Stimulated activated CD4-positive, alpha-beta T cell treated with anti-CD3 and anti-CD28 coated beads, Interleukin-1b, Interleukin-23, amount 100 ng/mL, for 4 hours (primary cell): ENCODE data around the gene ZNF177.
"Not testable (repeated sequence)": the region's sequence is repeated elsewhere in the genome, so short reads cannot be mapped to it uniquely, and the experiment has no call there.

ENCODE experiments used
- DNase-seq, 2 donors: peaks; one replicate each; pipeline ENCODE4 v3.0.0-alpha.2; 2020; ENCODE audit warnings: low read depth in 2 of 2

Gene ZNF177

DNA sequence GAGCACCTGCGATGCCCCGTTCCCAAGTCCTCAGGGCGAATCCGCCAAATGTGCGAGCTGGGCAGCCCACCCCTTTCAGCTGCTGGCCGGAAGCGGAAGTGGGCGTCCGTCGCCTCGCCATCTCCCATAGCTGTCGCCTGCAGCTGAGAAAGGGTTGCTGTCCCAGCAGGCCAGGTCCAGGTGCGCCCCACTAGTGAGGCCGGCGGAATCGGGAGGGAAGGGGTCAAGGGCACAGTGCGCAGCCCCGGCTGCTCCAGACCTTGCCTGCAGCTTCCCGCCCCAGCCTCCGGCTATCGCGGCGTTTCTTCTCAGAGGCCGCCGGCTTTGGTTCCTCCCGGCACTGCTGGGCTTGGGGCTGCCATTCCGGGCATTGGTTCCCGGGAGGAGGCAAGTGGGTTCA lies at the start of gene ZNF177:
ZNF177 (plus strand) TSS at position 109 of the 400 bp plus-strand sequence. CDS start 15,299 bp downstream, outside the sequence.
- DNase-seq: no peak

DNA sequence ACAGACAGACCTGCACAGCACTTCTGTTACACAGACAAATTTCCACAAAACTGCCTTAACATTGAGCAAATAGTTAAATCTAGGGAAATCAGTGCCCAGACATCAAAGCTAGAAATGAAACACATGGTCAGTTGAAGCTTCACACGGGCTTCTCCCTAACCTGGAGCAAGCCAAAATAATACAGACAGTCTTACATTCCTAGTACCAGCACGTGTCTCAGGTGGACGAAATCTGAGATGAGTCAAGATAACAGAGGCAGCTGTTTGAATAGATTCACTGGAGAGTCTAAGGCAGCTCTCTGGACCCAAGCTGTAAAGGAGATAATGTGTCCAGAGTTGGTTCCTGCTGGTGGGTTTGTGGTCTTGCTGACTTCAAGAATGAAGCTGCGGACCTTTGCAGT lies 49.1 kb upstream of the ZNF177 start:
- no peak for DNase-seq

DNA sequence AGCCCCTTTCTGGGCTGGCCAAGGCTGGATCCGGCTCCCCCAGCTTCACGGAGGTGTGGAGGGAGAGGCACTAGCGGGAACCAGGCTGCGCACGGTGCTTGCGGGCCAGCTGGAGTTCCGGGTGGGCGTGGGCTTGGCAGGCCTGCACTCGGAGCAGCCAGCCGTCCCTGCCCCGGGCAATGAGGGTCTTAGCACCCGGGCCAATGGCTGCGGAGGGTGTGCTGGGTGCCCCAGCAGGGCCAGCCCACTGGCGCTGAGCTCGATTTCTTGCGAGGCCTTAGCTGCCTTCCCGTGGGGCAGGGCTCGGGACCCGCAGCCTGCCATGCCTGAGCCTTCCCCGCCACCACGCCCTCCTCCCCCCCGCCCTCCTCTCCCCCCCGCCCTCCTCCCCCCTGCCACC lies 41.5 kb upstream of the ZNF177 start:
- no peak for DNase-seq

DNA sequence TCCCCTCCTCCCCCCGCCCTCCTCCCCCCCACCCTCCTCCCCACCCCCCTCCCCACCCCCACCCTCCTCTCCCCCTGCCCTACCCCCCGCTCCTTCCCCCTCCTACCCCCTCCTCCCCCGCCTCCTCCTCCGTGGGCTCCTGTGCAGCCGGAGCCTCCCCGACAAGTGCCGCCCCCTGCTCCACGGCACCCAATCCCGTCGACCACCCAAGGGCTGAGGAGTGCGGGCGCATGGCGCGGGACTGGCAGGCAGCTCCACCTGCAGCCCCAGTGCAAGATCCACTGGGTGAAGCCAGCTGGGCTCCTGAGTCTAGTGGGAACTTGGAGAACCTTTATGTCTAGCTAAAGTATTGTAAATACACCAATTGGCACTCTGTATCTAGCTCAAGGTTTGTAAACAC lies 41.1 kb upstream of the ZNF177 start:
- DNase-seq: not testable (repeated sequence)

GRCh38 chr19:9322201-9322600 lies 40.6 kb upstream of the ZNF177 start:
- DNase-seq: not testable (repeated sequence)

GRCh38 chr19:9323557-9323918 lies 39.3 kb upstream of the ZNF177 start:
- no peak for DNase-seq

GRCh38 chr19:9323919-9324583 lies 38.8 kb upstream of the ZNF177 start, which contains the start of gene ZNF559:
Gene ZNF559 (plus strand): TSS chr19:9324179. CDS start chr19:9338550, 14,371 bp downstream.
- DNase-seq: peak; percentile 96 to 97

DNA sequence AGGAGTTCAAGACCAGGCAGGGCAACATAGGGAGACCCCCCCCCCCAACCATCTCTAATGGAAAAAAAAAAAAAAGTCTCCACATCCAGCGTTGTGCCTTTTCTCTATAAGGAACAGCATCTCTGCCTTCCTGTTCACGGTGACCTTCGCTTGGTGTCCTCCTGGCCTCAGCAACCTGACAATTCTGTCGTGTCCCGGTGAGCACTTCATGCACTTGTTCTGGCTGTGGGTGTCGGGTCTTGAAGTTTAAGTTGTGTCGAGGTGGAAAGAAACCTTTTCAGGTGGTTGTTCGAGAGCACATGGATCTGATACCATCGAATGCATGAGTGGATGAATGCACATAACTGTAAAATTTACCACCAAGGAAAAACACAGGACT lies 38.2 kb upstream of the ZNF177 start:
- no peak for DNase-seq

GRCh38 chr19:9329999-9330398 lies 32.8 kb upstream of the ZNF177 start:
- DNase-seq: no peak

GRCh38 chr19:9342610-9343304 lies 20.1 kb upstream of the ZNF177 start:
- no peak for DNase-seq

- DNase-seq: no peak
These were observed 17.8 kb upstream of the ZNF177 start for GRCh38 chr19:9345005-9345404.

DNA sequence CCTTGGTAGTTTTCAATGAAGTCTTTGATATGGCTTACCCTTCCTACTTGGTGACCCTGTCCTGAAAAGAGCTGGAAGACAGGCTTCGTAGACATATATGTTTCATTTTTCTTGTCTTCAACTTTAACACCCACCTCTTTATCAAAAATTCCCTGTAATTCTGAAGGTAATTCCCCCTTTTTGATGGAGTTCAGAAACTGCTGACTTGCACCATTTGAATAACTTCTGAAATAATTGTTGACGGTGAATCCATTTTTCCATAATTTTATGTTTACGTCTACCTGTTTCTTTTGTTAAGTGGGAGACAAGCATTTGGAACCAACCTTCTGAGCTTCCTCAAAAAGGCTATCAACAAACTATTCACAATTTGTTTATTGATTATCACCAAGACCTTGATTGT lies 14.6 kb upstream of the ZNF177 start:
- no peak for DNase-seq

- no peak for DNase-seq
These were observed 14.1 kb upstream of the ZNF177 start for GRCh38 chr19:9348671-9349070.

- no peak for DNase-seq
These were observed 10.3 kb upstream of the ZNF177 start for GRCh38 chr19:9352505-9352904.

DNA sequence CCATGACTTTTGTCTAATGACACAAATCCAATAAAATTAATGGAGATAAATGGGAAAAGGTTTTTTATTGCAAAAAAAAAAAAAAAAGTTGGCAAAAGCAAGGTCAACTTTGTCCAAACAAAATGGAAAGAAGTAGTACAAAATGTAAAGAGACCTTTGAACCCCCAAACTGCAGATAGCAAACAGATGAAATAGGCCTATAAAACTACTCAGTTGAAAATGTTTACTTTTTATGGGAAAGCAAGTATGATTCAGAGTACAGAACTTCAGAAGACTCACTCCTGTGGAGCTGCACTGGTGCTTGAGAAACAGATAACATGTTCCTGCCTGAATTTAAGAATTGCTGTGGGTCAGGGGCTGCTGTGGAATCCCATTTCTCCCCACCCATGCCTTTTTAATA lies 9.8 kb upstream of the ZNF177 start:
- no peak for DNase-seq

GRCh38 chr19:9354651-9355050 lies 8.2 kb upstream of the ZNF177 start:
- no peak for DNase-seq

DNA sequence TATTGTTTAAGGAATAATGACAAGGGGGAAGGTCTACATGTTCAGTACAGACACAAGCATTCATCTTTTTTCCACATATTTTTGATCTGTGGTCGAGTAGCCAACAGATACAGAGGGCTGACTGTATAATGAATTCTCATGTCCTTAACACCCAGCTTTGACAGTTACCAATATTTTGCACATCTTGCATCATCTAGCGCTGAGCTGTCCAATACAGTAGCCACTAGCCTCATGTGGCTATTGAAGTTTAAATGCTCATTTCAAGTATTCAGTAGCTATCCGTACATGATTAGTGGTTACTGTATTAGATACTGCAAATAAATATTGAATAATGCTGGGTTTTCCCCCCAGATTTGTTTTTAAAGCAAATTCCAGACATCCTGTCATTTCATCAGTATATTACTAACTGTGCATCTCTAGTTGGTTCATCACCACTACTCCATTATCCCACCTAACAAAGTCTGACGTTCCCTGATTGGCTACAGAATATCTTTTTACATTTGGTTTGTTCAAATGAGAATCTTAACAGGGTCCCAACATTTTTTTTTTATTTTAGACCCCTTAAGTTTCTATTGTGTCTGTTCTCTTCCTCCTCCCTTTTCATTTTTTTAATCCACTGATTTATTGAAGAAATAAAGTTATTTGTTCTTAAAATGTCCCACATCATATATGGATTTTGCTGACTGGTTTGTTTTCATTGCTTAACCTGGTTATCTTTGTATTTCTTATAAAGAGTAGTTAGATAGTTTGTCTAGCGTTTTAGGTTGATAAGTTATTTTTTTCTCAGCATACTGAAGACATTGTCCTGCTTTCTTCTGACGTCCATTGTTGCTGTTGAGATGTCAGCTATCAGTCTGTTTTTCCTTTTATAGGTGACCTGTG lies 8.2 kb downstream of the ZNF177 start:
- no peak for DNase-seq

- no peak for DNase-seq
These were observed 18.6 kb downstream of the ZNF177 start for GRCh38 chr19:9381361-9381785.

- DNase-seq: peak in 1 of 2 donors; percentile 48
These were observed 44.1 kb downstream of the ZNF177 start for GRCh38 chr19:9406798-9407352.

DNA sequence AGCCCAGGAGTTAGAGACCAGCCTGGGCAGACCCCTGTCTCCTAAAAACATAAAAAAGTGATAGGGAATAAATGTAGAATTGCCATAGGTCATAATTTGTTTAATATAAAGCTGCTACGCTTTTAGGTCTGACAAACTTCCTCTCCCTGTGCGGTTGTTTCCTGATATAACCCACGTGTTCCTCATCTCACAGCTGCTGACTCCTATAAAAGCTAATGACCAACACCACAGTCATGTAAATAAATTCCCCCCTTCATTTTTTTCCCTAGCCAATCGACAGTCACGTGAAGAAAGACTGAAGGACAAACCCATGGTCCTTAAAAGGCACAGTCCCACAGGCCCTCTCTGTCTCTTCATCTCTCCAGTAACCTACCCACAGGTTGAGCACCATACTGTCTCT lies 45.0 kb downstream of the ZNF177 start:
- no peak for DNase-seq

- DNase-seq: no peak
These were observed 50.6 kb downstream of the ZNF177 start for GRCh38 chr19:9413240-9413954.
